Activated CD8-positive, alpha-beta memory T cell treated with anti-CD3 and anti-CD28 coated beads, Interleukin-2, amount 50 U/mL, for 24 hours (primary cell): ENCODE results near the gene PRKCG.

Source experiments
- DNase-seq: peaks from one replicate; pipeline ENCODE4 v3.0.0-alpha.2; 2020; ENCODE audit errors: extremely low read depth

The PRKCG gene

GRCh38 chr19:53872762-53873161 lies 9.2 kb upstream of the PRKCG start:
- DNase-seq: no peak

DNA sequence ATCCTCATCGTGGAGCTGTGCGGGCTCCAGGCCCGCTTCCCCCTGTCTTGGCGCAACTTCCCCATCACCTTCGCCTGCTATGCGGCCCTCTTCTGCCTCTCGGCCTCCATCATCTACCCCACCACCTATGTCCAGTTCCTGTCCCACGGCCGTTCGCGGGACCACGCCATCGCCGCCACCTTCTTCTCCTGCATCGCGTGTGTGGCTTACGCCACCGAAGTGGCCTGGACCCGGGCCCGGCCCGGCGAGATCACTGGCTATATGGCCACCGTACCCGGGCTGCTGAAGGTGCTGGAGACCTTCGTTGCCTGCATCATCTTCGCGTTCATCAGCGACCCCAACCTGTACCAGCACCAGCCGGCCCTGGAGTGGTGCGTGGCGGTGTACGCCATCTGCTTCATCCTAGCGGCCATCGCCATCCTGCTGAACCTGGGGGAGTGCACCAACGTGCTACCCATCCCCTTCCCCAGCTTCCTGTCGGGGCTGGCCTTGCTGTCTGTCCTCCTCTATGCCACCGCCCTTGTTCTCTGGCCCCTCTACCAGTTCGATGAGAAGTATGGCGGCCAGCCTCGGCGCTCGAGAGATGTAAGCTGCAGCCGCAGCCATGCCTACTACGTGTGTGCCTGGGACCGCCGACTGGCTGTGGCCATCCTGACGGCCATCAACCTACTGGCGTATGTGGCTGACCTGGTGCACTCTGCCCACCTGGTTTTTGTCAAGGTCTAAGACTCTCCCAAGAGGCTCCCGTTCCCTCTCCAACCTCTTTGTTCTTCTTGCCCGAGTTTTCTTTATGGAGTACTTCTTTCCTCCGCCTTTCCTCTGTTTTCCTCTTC lies 8.0 kb upstream of the PRKCG start:
- no peak for DNase-seq

DNA sequence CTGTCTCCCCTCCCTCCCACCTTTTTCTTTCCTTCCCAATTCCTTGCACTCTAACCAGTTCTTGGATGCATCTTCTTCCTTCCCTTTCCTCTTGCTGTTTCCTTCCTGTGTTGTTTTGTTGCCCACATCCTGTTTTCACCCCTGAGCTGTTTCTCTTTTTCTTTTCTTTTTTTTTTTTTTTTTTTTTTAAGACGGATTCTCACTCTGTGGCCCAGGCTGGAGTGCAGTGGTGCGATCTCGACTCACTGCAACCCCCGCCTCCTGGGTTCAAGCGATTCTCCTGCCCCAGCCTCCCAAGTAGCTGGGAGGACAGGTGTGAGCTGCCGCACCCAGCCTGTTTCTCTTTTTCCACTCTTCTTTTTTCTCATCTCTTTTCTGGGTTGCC lies 7.4 kb upstream of the PRKCG start:
- DNase-seq: no peak

GRCh38 chr19:53875602-53876325 lies 6.2 kb upstream of the PRKCG start:
- DNase-seq: no peak

DNA sequence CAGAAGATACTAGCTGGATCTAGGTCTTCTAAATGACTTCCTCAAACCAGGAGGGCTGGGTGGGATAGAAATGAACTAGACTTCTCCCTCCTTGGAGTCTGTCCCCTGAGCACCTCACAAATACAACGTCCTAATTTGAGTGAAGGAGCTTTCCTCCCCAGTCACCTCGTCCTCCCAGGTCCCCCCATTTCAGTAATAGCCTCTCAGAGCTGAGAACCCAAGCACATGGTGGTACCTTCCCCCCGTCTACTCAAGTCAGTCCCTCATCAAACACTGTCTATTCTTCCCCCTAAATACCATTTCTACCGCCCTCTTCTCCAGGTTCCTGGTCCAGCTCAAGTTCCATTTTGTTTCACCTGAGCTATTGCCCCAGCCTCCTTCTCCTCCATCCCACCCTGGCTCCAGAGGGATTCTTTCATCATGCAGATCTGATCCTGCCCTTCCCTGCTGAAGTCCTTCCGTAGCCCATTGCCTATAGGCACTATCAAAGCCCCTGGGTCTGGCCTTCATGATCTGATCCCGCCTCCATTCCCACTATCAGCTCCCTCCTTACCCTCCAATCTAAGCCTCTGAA lies 5.3 kb upstream of the PRKCG start:
- no peak for DNase-seq

DNA sequence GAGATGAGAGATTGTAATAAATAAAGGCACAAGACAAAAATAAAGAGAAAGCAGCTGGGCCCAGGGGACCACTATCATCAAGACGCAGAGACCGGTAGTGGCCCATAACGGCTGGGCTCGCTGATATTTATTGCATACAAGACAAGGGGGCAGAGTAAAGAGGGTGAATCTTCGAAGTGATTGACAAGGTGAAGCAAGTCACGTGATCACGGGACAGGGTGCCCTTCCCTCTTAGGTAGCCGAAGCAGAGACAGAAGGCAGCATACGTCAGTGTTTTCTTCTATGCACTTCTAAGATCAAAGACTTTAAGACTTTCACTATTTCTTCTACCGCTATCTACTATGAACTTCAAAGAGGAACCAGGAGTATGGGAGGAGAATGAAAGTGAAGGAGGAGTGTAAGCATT lies 4.6 kb upstream of the PRKCG start:
- no peak for DNase-seq

- DNase-seq: no peak
Measured at GRCh38 chr19:53878776-53879139, 3.2 kb upstream of the PRKCG start.

DNA sequence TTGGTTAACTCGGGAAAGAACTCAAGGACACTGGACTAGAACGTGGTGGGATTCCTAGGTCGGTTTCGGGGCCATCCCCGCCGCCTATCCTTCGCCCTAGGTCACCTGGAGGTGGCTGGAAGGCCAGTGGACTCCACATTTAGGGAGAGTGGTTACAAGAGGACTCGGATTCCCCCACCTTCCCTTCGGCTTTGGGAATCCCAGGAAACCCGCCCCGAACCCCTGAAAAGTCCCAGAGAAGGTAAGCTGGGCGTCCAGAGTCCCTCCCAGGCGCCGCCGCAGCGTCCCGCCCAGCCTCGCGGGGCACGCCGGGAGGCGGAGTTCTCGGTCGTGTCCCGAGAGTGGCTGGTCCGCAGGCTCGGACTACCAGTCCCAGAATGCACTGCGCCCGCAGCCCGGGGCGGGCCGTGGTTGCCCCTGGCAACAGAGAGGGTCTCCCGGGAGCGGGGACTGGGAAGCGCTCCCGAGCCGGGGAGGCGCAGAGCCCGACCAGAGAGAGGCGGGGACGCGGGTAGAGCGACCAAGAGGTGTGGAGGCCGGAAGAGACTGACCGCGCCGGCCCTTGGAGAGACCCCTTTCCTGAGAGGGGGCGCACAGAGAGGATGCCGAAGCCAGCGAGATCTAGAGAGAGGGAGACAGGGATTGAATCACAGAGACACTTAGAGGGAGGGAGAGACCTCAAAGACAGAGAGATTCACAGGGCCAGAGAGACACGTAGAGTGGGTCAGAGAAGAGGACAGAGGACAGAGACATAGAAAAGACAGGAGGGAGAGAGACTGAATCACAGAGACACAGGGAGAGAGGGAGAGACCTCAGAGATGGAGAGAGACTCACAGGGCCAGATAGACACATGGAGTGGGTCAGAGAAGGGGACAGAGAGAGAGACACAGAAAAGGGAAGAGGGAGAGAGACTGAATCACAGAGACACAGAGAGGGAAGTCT lies 2.6 kb upstream of the PRKCG start:
- DNase-seq: no peak

DNA sequence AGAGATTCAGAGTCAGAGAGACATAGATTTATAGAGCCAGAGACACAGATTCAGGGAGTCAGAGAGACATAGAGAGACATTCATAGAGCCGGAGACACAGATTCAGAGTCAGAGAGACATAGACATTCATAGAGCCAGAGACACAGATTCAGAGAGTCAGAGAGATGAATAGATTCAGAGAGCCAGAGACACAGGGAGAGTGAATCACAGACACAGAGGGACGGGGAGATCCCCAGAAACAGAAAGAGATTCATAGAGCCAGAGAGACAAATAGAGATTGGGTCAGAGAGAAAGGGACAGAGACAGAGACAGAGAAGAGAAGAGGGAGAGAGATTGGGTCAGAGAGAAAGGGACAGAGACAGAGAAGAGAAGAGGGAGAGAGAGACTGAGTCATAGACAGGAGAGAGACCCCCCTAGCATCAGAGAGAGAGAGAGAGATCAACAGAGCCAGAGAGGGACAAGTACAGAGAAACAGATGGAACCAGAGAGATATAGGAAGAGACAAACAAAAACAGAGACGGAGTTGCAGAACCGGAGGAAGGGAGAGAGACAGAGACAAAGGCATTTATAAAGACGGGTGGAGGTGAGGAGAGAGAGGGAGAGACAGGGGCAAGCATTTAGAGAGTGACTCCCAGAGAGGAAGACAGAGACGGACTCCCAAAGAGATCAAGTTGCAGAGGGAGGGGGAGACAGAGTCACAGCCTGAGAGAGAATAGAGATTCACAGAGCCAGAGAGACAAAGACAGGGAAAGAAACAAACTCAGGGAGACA lies 1.1 kb upstream of the PRKCG start:
- no peak for DNase-seq

DNA sequence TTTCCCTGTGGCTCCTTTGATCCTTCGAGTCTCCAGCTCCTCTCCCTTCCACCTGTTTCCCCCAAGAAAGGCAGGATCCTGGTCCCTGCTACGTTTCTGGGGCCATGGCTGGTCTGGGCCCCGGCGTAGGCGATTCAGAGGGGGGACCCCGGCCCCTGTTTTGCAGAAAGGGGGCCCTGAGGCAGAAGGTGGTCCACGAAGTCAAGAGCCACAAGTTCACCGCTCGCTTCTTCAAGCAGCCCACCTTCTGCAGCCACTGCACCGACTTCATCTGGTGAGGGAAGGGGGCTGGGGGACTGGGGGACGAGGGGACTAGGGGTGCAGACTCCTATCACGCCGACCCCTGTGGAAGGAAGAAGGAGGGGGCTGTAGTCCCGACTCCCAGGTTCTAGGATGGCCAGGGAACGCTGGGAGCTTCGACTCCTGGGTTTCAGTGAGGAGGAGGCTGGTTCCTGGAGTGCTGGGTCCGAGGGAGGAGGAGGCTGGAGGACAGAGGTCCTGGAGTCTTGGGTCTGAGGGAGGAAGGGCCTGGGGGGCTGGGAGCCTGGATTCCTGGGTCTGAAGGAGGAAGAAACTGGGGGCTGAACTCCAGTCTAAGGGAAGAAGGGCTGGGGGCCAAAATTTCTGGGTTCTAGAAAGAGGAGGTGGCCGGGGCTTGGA lies 524 bp downstream of the PRKCG start:
- no peak for DNase-seq

DNA sequence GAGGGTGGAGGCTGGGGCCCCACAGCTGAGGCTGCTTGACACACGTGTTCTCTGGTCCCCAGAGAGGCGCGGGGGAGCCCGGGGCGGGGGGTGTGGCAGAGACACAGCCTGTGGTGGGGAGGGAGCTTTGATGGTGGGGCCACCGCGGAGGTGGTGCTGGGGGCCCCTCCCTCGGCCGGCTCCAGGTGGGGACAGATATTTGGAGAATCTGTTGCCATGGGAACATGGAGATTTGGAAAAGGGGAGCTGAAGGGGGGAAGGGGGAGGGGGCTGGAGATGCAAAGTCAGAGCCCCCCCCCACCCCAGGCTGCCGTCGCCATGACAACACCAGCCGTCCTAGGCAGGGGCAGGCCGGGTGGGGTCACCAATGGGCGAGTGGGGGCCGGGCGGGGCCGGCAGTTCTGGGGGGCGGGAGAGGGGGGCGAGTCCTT lies 1.2 kb downstream of the PRKCG start:
- no peak for DNase-seq

GRCh38 chr19:53883741-53884140 lies 1.7 kb downstream of the PRKCG start:
- DNase-seq: no peak

- DNase-seq: no peak
Measured at GRCh38 chr19:53884256-53884655, 2.3 kb downstream of the PRKCG start.

DNA sequence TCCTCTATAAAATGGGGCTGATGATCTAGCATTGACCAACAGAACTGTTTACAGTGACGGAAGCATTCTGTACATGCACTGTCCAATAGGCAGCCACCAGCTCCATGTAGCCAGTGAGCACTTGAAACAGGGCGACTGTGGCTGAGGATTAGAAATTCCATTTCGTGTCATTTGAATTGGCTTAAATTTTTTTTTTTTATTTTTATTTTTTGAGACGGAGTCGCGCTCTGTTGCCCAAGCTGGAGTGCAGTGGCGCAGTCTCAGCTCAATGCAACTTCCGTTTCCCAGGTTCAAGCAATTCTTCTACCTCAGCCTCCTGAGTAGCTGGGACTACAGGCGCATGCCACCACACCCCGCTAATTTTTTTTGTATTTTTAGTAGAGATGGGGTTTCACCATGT lies 3.0 kb downstream of the PRKCG start:
- DNase-seq: no peak

DNA sequence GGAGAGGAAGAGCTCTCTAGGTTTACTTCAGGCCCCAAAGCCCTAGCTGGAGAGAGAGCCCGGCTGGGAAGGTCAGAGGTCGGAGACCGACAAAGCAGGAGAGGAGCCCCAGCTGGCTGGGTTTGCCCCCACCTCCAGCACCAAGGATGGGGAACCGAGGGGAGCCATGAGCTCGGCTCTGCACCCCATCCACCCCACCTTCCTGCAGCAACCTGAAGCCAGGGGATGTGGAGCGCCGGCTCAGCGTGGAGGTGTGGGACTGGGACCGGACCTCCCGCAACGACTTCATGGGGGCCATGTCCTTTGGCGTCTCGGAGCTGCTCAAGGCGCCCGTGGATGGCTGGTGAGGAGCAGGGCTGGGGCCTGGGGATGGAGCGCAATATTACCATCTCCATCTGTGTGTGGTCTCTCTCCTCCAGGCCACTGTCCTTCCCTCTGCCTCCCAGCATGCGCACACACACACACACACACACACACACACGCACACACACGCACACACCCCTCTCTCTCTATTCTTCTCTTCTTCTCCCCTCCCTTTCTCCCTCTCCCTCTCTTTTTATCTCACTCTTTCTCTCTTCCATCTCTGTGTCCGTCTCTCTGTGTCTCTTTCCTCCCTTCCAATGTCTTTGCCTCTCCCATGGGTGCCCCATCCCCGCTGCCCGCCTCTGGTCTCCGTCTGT lies 10.4 kb downstream of the PRKCG start:
- DNase-seq: no peak

GRCh38 chr19:53892981-53893325 lies 11.0 kb downstream of the PRKCG start:
- DNase-seq: no peak

DNA sequence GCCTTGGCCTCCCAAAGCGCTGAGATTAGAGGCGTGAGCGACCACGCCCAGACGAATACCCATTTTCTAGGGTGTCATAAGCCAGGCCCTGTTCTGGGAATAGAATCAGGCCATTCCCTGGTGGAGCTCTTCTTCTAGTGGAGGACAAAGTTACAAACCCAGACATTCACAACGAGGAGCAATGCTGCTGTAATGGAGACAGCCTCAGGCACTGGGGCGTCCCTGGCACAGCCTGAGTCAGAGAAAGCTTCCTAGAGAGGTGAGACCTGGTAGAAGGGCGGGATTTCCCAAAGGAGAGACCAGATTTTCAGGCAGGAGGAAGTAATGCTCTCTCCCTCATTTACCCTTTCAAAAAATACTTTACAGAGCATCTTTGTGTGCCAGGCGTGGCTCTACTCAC lies 12.7 kb downstream of the PRKCG start:
- DNase-seq: no peak

- no peak for DNase-seq
Measured at GRCh38 chr19:53896682-53897081, 14.7 kb downstream of the PRKCG start.

DNA sequence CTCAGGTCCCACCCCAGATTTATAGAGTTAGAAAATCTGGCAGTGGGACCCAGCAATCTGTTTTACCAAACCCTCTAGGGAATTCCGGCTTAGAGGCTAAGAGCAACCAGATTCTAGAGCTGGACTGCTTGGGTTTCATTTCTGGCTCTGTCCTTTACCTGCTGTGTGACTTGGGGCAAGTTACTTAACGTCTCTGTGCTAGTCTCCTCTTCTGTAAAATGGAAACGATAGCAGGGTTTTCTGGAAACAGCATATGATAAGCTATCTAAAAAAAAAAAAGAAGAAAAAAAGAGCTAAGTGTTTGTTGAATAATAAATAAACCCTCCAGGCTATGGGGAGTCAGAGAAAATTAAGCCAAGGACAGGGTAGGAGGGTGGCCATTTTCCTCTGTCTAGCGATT lies 15.5 kb downstream of the PRKCG start:
- no peak for DNase-seq

GRCh38 chr19:53898166-53898565 lies 16.2 kb downstream of the PRKCG start:
- DNase-seq: no peak
